NOMO-1 treated with dmso at 0.1 percent for 144 hours (cell line): ENCODE results near the gene SERTAD4.

ENCODE experiments used
- DNase-seq: peaks from one replicate; lab custom pipeline; 2025; ENCODE audit not compliant: unreplicated experiment; lab: John Stamatoyannopoulos, UW

SERTAD4 gene

DNA sequence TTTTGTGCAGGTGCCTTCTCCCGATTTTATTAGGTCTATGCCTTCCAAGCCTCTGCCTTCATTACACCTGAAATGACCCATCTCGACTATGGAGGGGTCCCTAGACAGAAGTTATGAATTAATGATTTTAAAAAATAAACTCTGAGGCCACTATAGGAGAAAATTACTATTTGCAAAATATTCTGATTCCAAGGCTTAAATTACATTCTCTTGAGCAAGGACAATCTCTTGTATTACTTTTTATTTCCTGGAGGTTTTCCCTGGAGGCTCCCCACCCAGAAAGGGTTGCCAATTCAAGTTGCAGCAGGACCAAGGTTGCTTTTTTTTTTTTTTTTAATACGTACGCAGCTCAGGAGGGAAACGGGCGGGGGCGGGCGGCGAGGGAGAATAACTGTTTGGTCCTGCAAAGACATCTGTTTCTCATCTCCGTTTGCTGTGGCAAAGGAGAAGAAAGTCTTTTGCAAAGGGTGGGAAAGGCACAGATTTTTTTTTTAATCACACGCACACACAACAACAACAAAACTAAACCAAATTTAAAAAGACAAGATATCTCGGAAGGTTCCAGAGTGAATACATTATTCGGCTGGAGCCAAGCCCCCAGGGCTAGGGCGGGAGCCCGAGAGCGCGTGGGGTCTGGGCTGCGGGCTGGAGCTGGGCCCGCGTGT is 618 bp upstream of the SERTAD4 start:
- DNase-seq = no peak

DNA sequence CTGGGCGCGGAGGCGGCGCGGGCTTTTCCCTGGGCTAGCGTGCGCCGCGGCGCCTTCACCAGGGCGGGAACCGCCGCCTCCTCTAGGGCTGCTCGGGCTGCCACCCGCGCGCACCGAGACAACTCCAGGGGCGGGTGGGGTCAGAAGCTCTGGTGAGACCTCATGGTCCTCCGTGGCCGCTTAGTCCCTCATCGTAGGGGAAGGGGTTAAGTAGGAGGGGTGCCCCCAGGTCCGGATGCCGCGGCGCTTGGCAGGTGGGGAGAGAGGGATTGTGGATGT is 559 bp downstream of the SERTAD4 start:
- DNase-seq = no peak

DNA sequence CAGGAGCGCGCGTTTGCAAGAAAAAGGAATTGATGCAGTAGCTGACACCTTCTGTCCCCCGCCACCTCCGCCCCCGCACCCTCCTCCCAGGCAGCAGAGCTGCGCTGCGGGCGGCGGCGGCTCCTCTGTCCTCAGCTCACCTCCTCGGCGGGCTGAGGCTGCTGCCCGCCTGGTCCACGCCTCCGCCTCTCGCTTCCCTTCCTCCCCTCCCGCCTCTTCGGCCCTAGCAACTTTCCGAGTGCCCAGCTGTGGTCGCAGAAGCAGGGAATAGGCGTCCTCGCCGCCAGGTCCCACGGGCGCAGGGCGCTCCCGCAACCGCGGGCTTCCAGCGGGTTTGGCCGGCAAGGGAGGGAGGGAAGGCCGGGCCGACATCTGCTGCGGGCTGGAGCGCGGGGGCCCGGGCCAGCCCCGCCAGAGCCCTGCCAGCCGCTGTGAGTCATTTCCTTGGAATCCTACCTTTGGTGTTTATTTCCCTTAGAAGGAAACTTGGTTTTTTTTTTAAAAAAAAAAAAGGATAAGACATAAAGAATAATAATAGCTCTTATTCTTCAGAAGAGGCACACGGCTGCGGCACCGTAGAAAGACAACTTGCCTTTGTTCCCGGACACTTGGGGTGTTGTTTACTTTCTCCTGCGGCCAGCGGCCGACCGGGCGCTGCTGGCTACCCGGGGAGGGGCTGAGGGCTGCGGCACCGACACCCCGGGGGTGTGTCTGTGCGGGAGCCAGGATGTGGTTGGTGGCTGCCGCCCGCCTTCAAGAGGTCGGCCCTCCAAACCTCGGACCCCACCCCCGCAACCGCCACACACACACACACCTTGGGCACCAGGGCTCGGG is 1.1 kb downstream of the SERTAD4 start:
- no peak for DNase-seq

DNA sequence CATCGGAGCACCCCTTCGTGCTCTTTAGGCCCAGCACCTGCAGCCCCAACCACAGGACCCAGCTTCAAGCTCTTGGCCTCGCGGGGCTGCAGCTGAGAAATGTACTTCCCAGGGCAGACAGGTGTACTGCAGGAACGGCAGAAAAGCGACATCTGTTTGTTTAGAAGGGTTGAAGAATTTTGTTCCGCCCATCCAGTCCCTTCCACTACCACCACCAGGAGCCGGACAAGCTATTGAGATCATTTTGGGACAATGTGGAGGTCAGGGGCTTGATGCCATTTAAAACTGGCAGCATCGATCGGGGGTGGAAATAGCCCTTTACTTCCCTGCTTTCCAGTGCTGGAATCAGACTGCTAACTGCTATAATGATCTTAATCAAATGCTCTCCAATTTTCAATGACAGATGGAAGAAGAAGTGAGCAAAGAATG is 1.7 kb downstream of the SERTAD4 start:
- DNase-seq = no peak

DNA sequence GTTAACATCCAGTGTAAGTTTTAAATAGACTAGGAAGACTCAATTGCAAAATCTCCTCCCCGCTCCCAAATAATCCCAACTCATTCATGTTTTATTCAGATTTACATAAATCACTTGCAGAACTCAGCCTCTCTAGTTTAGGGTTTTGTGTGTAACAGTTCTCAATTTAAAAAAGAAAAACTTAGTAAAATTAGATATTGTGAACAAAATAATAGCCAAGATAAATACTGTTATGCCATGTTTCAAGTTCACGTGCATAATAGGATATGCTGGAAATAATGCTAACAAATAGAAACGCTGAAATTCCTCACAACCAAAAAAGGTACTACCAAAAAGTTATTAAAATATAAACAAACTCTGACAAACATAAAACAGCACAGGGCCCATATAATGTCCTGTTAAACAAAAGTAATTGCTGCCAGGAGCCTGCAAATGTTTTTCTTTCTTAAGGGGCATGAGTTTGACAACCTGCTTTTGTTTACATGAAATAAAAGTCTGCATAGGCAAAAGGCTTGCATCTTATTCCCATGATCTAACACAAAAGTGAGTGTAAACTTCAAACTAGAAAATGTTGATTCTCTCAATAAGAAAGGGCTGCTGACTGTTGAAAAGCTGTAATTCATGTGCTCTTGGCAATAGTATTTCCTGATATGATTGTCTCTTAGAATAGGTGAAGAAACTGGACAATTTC is 2.9 kb downstream of the SERTAD4 start:
- DNase-seq = no peak

DNA sequence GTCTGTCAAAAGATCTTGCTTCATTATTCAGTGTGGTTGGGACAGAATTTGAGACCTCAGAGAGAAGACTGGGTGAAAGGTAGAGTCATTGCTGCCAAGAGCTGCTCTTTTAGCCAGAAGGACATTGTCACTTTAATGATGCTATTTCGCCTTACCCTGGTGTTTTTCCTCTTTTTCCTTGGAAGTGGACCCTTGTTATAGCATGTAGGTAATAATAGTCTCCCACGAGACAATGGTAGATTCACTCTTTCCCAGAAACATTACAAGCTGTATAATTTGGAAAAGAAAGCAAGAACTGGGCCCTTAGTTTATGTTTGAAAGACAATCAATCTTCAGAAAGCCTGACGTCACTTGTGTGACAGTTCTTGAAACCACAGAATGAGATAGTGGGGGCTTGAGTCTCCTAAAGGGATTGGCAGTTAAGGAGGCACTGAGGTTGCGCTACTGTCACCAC is 3.8 kb downstream of the SERTAD4 start:
- DNase-seq = no peak

DNA sequence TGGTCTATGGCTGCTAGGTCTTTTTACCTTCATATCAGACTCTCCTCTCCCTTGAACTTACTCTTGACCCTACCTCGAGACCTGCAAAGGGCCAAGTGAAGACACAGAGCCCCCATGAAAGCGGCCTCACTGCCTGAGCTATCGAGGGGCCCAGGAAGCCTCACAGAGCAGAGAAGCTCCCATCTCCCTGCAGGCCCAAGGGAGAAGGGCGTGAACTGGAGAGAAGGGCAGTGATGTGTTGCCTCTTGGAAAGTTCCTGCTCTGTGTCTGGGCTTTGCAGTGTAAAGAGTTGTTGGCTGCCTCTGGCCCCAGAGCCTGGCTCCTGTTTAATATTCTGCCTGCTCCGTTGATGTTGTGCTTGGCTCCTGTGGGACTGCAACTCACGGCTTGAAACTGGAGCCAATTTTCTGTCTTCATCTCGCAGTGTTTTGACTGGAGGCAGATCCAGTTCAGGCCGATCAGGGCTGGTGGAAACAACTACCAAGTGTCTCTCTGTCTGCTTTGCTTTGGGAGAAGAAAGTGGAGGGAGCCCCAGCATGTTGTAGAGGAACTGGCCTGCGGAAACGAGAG is 4.3 kb downstream of the SERTAD4 start:
- no peak for DNase-seq

DNA sequence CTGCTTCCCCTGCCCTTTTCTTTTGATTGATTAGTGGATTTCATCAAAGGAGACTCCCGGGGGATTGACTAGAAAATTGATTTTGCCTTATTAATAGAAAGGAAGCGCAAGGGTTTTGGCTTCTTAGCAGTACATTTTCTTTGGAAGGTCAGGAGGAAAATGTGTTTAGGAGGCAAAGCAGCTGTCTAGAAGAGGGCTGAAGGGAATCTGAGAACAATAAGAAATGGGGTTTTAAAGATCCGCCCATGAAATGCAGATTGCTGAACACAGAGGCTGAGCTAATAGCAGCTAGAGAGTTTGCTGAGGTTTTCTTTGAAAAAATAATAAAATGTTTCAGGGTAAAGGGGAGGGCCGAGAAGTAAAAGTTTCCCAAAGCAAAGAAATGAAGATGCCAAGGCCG is 4.9 kb downstream of the SERTAD4 start:
- no peak for DNase-seq

DNA sequence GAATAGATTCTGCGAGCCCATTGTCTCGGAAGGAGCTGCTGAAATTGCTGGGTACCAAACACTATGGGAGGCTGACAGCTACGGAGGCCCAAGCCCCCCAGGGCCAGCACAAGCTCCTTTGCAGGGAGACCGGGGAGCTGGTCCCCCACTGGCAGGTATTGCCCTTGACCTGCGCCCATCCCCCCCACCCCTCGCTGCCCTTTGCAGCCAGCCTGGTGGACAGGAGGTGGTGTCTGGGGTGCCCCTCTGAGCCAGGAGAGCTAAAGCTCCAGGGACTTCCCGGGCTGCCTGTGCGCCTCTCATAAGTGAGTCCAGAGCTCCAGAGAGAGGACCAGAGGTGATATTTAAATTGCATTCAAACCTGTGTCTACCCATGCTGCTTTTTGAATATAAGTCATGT is 5.4 kb downstream of the SERTAD4 start:
- DNase-seq = no peak

DNA sequence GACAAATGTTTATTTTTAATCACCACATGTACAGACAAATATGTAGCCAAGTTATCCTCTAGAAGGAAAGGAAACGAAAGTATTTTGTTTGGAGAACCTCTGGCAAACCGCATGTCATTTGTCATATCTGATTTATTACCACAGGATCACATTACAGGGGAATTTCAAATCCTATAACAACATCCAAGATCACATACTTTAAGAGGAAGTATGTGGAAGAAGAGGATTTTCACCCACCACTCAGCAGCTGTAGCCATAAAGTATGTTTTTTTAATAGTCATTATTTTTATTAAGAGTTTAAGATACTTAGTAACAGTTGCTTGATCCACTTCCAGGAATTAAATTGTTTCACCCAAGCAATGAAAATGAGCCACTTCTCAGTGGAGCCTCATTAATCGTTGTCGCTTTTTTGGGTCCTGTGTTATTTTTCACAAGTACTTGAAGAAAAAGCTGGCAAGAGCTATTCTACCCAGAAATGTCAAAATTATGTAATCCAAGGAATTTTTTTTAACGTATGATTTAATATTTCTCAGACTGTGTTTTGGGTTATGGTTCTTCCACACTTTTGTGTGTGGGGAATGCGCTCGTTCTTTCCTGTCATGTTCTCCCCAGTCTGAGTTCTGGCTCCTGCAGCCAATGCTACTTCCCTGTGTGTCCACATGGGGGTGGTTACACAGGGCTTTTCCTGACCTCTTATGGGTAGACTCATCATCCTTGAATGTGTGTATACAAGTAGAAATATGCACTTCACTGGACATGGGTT is 6.9 kb downstream of the SERTAD4 start:
- no peak for DNase-seq

DNA sequence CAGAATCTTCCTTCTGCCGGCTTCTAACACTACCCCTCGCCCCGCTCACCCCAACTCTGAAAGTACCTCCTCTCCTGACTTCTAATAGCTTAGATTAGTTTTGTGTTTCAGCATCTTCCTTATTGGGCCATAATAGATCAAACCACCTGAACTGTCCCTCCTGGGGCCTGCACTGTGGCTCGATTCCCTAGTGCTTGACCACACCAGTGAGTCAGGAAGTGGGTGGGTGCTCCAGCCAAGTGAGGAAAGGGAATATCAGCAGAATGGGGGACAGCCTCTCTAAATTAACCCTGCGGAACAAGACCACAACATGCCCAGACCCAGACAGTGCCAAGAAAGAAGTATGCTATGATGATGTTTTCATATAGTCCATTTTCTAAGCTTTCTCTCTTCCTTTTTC is 8.5 kb downstream of the SERTAD4 start:
- DNase-seq = no peak

DNA sequence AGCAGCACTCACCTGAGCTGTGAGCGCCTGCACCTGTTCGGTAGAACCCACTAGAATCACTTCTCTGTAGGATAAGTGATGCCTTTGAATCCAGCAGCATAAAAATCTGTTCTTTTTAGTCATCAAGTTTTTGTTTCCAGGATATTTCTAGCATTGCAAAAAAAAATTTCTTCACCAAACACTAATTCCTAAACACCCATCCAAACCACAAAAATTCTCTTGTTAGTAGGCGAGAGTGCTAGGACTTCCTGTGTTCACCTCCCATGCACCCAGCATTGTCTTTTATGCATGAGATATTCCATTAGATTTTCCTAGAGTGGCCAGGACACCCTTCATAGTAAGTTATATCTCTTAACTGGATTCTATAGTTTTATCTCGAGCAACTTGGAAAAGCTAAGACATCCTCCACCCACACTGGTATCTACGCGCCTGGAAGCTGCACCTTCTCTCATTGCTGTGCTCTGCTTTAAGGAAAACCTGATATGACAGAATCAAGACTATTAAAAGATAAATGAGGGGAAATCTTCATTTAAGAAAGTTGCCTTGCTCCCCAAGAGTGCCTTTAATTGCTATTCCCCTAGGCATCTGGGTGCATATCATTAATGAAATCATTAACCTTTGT is 12.3 kb downstream of the SERTAD4 start:
- DNase-seq = no peak

DNA sequence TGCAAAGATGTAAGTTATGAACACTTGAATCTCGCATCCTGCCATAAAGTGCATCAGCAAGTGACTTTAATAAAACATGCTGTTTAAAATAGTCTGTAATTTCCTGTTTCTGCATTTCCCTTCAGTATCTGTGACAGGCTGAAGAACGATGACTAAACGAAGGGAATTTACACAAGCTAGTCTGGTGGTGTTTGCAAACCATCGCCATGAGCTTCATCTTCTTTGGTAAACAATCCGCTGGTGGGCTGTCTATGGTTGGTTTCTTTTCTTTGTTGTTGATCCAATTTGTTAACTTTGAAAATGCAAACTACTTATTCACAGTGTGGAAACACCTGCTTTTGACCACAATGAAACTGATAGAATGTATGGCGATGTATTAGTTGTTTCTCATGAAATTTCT is 13.9 kb downstream of the SERTAD4 start:
- no peak for DNase-seq

DNA sequence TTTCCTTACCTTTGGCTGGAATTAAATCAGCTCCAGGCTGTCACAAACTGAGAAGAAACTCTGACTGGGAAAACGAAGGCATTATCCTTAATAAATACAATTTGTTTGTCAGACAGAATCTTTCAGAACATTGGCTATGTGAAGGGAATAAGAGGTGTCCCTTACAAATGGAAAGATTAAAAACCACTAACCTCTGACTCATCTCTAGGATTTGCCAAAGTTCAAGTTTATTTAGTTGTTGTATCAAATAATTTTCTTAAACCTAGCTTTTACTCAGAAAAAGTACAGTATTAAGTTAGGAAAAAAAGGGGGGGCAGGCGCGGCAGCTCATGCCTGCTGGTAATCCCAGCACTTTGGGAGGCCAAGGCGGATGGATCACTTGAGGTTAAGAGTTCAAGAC is 15.7 kb downstream of the SERTAD4 start:
- no peak for DNase-seq

DNA sequence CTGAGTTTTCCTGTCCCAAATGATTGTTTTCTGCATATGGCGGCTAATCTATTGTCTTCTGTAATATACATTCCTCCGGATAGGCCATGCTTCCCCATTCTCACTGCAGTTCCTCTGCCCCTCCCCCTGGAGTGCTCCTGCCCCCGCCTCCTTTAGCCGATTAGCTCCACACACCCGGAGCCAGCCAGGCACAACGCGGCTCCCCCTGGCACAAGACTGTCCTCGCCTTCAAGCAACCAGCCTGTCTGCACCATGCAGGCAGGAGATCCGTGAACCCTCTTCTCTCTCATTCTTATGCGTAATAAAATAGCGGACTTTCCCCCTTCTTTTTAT is 18.0 kb downstream of the SERTAD4 start:
- DNase-seq = no peak

DNA sequence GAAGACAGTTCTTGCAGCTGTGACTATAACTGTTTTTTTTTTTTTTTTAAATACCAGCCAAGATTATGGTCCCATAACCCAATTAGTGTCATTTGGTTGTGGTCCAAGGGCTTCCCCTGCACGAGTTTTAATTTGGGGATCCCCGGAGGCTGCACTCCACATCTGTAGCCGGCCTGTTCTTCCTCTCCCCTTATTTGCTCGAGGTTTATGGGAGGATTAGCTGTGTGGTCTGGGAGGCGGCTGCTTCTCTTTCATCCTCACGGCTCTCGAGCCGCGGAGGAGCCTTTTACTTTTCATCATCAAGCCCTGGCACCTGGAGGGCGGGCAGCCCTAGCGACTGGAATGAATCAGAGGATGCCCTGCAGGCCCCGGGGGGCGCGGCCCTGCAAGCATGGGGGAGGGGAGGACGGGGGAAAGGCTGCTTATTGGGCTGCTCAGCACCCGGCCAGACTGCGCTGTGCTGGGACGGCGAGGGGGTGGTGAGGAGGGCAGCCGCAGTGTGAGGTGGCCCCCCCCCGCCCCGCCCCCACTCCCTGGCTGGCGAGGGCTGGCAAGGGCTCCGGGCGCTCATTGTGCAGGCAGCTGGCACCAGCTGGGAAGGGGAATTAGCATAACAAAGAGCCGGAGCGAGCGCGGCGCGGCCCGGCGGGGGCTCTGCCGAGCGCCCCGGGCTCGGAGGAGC is 18.5 kb downstream of the SERTAD4 start:
- no peak for DNase-seq

DNA sequence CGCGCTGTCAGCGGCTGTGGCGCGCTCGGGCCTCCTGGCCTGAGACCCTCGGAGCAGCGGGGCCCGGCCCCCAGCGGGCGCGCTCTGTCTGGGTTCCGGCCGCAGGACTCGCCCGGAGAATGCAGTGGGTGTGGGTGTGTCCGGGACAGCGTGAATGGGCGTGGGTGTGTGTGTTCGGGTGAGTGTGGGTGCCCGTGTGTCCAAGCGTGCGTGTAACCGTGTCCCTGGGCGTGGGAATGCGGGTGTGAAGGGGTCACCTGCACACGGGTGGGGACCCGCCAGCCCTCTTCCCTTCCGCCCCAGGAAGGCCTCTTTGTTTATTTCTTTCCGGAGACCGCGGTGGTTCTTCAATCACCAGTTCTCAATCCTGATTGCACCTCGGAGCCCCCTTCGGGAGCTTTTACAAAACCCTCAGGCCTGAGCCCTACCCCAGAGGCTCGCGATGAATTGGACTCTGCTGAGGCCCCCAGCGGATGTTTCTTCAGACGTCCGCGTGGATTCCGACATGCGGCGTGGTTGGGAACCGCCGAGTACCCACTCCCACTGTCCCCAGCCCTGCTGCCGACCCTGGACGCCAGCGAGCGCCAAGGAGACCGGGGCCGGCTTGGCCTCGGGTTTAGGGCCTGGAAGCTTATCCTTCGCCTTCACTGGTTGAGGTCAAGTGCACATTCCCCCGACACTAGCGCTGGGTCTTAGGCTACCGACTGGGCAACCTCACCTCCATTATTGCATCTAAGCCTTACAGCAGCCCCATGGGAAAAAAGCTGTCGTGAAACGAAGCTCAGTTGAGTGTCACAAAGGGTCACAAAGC is 19.3 kb downstream of the SERTAD4 start:
- no peak for DNase-seq

DNA sequence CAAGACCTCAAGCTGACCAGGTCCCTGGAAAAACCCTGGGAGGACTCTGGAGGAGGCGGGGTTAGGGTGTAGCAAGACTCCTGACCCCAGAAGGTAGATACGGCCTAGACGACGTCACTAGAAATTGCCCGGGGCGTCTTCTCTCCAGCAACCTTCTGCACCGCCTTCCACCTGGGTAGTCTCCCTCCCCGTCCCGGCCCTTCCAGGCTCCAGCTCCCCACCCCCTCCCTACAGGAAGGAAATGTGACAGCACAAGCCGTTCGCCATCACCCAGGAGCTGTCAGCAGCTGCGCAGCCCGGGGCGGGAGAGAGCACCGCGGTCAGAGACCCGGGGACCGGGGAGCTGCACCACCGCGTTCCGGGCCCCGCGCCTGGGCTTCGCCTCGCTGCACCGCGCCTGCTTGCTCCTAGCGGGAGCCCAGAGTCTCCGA is 20.0 kb downstream of the SERTAD4 start:
- DNase-seq = no peak

DNA sequence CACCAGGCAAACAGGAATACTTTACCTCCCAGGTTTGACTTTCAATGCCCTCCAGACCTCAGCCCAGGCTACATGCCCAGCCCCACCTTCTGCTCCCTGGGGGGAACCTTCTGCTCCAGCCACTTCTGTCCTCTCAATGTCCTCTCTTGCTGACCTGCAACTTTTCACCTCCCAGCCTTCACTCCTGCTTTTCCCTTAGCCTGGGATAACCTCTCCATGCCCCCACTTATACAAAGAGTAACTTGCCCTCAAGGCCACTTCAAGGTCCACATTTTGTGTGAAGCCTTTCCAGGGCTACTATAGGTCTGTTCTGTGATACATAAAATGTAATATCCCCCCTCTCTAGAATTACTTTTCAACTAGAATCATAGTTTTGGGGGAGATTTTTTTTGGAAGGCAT is 21.7 kb downstream of the SERTAD4 start:
- DNase-seq = no peak
